Stimulated activated CD4-positive, alpha-beta T cell treated with anti-CD3 and anti-CD28 coated beads, Interleukin-1b, Interleukin-23, amount 100 ng/mL, for 4 hours (primary cell): ENCODE measurements around the gene THSD7B.
"Not testable (repeated sequence)": the region's sequence is repeated elsewhere in the genome, so short reads cannot be mapped to it uniquely, and the experiment has no call there.

Experiments
- DNase-seq, 2 donors: peaks; one replicate each; pipeline ENCODE4 v3.0.0-alpha.2; 2020; ENCODE audit warnings: low read depth in 2 of 2

THSD7B gene

DNA sequence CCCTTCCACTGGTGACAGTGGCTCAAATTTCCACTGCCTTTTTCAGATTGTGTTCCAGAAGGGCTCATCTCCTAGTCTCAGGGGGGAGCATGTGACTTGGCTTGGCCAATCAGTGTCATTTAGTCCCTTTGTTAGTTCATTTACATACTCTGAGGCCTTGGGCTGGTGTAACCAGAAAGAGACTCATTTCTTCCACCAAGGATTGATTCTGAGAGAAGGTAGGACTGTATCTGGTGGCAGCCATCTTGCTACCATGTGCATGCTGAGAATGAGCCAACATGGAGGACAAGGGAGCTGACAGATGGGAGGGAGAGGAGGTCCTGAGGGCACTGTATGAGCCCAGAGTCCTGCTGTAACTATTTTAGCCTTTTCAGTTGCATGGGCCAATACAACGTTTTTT is 191.7 kb downstream of the THSD7B start:
- DNase-seq = no peak

DNA sequence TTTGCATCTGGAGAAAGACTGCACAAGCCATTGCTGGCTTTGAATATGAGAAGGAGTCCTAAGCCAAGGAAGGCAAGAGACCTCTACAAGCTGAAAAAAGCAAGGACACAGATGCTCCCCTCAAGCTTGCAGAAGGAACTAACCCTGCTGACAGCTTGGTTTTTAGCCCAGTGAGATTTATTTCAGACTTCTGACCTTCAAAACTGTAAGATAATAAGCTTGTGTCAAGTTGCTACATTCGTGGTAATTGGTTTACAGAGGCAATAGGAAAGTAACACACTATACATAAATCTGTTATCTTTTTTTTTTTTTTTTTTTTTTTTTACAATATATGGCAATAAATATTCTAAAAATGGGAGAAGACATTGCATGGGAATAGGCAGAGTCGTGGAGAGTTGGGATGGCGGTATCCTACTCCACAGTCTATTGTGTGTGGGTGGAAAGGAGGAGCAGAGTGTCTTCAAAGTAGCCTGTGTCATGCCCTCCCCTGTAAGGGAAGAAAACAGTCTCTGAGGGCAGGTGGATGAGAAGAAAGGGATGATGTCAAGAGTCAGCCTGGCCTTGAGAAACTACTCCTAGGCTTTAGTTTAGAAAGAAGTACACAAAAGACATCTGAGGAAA is 196.9 kb downstream of the THSD7B start:
- no peak for DNase-seq

DNA sequence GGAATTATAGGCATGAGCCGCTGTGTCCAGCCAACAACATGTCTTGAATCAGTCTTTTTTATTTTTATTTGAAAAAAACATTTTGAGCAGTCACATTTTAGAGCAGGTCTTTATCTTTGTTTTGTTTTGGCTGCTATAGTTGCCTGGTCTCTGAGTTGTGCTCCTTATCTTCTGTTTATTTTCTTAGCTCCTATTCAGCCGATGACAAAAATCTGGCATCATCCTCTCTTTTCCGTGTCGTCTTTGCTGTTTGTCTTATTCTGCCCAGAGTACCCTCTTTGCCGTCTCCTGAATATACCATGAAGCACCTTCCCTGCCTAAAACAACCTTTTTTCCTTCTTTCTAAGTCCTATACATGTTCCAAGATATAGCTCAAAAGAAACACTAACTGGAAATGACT is 201.1 kb downstream of the THSD7B start:
- no peak for DNase-seq

DNA sequence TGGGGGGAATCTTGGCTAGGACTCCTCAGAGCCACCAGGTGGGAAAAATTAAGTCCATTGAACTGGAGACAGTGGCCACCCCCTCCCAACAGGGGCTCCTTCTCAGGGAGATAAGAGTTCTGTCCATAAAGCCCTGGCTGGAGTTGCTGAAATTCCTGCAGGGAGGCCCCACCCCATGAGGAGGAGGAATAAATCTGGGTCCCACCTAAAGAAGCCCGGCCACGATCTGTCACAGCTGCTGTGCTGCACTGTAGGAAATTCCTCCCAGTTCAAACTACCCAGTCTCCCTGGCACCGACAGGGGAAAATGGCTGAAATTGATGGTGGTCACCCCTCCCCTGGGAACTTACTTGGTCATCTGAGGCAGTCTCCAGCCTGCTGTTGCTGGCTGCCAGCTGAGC is 215.0 kb downstream of the THSD7B start:
- DNase-seq = no peak

DNA sequence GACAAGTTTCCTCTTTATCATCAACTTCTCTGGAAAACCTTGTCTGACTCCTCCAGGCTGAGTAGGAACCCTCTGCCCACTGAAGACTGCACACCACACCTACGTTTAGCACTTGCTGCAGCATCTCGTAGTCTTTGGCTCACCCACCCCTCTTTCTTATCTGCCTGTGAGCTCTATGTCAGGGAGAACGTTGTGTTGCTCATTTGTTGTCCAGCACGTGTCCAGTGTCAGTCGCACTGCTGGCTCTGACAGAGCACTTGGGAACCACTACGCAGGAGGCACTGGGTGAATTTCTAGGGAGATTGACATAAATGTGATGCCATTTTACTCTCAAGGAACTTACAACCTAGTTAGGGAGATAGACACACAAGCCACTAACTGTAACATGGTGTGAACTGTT is 216.3 kb downstream of the THSD7B start:
- not testable (repeated sequence) for DNase-seq

DNA sequence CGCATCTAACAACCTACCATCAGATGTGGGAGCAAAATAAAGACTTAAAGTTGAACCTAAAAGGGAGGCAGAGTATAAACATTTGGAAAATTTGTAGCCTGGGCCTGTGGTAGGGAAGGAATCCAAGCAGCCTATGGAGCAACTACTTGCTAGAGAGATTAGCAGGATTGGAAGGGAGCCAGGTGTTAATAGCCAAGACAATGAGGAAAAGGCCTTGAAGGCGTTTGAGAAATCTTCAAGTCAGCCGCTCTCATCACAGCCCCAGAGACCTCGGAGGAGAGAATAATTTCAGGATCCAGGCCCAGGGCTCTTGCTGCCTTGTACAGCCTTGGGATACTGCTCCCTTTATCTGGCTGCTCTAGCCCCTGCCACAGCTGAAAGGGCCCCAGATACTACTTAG is 219.7 kb downstream of the THSD7B start:
- no peak for DNase-seq

DNA sequence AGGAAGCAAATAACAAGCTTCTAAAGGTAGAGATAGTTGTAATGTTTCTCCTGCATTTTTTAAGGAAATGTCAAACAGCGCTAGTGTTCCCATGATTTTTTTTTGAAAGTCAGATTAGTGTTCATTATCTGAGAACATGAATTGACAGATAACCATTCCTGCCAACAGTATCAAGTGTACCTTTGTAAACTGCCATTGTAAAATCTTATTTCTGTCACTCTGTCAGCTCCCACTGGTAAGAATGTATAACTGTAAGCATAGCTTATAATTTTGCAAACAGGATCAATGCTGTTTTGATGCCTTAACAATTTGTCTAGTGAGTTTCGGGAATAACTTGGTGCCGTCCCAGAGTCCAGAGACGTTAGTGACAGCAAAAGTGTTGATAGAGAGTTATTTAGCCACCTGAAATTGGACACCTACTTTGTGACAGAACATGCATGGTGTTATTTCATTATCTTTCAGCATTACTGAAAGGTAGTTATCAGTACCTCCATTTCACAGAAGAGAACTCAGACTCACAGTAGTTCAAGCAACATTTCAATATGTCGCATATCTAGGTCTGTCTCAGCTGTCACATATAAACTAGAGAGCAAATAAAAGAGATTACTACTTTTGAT is 221.4 kb downstream of the THSD7B start:
- DNase-seq = no peak

DNA sequence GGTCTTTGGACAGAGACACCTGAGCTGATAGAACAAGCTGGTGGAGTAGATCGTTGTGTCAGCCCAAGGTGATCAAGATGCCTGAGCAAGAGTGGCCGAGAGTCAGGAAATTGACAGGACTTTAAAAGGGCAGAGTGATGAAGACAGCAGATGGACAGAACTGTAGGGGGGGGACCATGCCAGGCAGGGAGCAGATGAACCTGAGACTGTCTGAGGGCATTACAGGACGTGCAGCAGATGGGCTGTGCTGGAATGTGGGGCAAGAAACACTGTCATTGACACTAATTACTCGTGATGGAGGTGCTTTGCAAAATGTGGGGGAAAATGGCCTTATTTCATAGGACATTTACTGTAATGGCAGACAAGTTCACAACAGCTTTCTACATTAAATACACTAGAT is 225.0 kb downstream of the THSD7B start:
- DNase-seq = no peak

DNA sequence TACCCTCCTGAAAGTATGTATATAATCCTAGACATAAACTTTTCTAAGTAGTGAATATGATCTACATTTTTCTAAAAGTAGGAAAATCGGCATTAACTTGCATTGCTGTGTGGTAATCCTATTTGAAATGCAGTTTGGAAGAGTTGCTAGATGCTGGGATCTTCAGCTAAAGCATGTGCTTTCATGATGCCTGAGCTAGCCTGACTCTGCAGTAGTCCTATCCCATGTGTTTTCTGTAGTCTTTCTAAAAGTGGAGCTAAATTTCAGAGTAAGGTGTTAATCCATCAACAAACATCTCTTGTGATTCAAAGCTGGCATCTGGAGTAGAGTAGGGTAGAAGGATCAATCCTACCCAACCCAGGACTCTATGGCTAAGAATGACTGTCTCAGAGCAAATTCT is 229.4 kb downstream of the THSD7B start:
- DNase-seq = no peak

DNA sequence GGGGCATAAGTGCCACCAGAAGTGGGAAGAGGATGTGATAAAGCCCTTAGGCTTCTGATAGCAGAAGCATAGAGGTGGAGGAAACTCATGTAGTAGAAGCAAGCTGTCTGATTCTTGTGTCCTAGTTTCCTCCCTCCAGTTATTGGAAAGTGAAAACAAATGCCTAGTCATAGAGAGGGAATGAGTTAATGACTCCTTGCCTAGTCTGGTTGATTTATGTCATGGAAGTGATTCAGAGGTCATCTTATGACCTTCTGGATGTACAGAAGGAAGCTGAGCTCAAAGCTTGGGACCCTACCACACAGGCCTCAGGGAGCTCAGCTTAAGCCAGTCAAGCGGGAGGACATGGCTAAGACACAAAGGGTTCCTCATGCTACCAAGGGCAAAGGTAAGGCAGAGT is 232.2 kb downstream of the THSD7B start:
- DNase-seq = no peak

DNA sequence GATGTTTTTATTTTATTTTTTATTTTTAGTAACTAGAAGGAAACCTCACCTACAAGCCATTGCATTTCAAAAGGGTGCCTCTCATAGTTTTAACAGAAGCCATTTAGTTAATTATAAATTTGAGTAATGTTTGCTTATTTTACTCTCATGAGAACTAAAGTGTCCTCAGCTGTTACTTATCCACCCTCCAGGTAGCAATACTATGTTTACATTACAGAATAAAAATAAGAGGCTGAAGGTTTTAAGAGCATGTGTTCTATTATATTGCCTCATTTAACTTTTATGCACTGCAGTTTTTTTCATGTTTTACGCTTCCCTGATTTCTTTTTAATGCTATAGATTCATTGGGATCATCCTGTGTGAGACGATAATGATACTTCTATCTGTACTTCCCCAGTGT is 235.5 kb downstream of the THSD7B start:
- DNase-seq = no peak

DNA sequence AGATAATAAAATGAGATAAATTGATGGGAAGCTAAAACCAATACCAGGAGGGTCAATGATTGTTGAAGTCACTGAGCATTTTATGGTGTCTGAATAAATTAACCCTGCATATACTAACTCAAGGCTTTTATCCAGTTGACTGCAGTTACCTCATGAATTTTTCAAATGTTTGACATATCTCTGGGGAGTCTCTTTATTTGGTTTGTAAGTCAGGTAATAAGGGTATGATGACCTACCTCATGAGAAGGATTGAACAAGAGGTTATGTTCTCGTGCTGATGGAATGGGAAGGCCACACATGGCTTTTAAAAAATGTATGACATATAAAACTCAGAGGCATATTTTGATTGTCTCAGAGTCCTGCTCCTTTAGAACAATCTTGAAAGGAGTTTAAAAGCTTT is 237.6 kb downstream of the THSD7B start:
- DNase-seq = no peak

DNA sequence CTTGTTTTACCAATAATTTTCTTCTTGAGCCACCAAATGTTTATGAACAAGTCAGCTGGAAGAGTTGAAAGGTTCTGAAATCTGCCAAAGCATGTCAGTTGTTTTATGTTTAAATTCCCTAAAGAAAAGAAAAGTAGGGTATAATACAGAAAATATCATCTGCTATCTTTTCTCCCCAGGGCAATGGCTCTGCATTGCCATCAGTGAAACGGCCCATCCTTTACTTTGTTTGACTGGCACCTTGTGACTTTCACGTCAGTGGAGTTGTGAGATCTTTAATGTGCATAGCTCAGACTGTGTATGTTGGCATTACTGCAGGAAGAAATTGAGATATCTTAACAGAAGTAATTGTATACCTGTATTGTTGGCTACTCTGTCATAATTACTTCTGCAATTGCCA is 239.9 kb downstream of the THSD7B start:
- no peak for DNase-seq

DNA sequence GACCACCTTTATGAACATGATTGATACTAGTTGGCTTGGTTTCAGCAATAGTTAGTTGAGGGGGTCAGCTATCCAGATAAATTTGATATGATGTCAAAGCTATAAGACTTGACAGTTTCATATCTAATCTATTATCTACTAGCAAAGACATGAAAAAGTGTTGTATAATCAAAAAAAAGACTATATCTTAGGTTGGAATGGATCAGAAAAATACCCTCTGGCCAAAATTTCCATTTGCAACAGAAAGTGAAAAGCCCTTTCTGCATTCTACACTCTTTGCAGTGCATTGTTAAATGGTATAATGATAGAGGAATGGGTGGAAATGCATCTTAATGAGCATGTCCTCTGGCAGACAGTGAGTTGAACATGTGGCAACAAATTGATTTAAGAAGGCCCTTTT is 242.6 kb downstream of the THSD7B start:
- no peak for DNase-seq

DNA sequence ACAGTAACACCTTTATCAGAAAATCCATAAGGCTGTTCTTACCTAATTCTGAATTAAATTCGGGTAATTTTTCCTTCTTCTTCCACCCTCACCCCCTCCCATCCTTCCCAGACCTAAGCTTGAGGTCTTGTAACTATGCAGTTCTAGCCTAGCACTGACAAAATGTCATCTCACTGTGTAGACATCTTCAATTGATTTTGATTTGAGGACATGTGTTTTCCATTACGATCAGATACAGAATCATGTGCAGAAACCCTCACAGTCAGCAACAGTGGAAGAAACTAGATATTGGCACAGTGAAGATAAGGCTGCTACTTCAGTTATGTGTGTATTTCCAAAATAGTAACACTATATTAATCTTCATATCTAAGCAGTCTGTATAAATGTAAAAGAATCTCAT is 244.6 kb downstream of the THSD7B start:
- no peak for DNase-seq

DNA sequence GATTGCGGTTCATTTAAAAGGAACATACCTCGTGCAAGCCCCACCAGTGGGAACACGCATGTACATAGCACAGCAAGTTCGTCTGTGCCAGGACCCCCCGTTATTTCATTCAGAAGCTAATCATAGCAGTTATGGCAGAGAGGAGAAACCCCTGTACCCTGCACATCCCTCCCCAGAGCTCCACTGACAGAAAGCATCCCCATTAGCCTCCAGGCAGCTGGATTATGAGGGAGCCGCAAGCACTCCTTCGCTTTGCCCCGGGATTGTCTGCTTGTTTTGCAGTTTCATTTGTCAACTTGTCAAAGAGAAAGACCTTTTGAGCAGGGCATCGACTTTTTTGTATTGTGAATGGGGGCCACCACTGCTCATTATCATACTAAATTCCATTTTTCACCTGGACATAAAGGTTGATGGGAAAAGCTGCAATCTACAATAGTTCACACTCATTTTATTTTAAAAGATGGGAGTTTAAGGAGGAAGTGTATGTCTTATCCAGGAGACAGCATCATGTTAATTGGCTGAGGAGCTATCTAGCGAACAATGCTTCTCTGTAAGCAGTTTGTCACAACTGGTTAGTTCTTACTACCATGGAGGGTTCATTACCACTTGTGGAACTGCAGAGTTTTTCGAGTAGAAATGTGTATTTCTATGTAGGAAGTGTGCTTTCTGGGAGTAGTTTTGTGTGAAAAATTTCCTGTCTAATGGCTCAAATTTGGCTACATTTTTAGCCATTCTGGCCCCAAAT is 255.3 kb downstream of the THSD7B start:
- DNase-seq = no peak

DNA sequence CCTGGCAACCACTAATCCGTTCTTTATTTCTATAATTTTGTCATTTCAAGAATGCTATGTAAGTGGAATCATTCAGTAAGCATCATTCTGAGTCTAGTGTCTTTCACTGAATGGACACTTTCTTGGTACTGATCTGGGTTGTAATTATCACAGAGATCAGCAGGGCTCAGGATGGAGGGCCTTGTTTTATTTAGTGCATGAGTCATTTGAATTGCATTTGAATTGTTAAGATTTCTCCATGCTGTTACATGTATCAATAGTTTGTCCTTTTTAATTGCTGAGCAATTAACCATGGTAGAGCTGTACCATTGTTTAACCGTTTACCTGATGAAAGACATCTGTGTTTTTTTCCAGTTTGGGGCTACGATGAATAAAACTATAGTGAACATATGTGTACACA is 256.4 kb downstream of the THSD7B start:
- no peak for DNase-seq

DNA sequence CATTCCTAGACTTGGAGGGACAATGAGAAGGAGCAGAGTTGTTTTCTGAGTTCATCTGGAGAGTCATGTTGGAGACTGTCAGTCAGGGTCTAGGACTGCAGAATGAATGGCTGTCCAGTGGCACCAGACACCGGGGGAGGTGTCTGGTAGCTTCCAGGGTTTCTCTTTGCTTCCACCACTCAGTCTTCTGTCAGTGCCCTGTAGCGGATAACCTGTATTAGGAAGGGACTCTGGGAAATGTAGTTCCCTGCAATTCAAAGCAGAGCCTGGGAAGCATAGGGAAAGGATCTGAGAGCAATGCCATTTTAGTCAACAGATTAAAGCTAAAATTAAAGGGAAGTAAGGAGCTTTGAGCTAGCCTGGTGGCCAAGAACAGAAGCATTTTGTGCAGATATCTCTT is 257.9 kb downstream of the THSD7B start:
- DNase-seq = no peak

DNA sequence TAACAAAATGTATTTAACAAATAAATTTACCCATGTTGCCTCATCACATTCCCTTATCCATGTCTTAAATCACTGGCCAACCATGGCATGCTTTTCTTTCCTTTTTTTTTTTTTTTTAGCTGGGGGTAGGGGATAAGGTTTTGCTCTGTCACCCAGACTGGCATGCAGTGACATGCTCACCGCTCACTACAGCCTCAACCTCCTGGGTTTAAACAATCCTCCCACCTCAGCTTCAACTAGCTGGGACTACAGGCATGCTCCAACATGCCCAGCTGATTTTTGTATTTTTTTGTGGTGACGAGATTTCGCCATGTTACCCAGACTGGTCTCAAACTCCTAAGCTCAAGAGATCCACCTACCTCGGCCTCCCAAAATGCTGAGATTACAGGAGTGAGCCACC is 266.4 kb downstream of the THSD7B start:
- DNase-seq = no peak

DNA sequence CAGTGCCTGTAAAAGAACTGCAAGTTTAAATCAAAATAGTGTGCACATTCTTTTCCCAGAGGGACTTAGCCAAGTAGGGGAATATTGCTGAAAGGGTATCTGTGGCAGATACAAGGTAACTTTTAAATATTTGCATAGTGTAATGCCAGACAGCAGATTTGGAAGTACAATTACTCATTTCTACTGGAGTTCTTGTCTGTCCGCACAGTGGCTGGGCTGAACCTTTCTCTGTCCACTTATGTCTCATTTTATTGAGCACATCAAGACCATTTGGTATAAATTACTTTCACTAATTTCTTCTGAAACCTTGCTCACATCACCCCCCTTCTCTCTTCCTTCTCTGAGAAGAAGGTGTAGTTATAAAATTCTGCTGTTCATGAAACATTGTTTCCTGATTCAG is 271.3 kb downstream of the THSD7B start:
- DNase-seq = no peak

DNA sequence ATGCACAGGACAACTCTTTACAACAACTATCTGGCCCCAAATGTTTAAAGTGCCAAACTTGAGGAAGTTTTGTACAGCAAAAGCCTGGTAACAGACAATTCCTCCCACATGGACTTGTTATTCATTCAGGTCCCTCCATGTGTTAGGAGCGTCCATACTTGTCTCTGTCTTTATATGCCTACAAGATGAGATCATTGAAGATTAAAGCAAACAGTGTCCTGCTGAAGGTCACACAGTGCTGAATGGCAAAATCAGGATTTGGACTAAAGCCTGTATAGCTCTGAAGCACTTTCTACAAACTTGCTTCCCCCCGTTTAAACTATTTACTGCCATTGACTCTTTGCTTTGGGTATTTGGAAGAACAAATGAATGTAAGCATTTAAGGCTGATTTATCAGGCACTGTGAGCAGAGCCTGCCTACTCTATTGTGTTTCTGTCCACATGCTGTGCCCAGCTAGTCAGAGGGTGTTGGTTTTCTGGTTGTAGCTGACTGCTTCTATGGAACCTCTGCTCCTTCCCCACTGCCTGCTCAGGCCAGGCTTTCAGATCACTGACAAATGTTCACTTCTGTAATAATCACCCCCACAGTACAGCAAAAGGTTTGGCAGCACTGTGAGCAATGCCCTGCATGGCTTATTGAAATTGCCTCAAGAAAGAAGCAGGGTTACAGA is 274.3 kb downstream of the THSD7B start:
- DNase-seq = no peak

DNA sequence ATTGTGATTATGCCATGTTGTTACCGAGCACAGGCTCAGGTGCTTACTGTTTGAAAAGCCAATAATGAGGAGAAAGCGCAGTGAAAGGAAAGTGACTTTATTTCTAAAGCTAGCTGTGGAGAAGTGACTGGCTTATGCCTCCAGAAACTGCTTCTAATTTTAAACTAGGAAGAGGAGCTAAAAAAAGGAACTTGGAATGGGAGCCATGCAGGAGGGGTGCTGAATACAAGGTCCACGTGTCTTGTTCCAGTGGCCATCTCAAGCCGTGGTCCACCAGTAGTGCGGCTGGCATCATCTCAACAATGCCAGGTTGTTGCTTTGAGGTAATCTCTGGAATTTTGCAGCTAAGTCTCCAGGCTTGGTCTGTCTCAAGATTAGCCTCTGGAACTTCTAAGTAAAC is 282.0 kb downstream of the THSD7B start:
- DNase-seq = no peak

DNA sequence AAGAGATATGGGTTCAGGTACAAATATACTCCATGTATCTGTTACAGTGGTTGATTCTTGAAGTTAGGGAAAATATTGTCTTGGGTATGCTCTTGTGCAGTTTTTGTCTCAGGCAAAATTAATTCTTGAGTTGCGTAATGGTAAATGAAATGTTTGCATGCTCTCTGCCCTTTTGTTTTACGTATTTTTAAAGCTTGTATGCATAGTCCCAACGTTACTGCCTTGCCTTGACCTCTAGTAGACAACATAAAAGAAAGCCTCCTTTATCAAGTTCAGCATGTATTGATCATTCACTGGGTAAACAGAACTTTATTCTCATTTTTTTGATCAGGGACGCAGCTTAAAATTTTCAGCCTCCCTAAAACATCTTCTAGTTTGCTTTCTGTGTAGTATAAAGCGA is 283.1 kb downstream of the THSD7B start:
- no peak for DNase-seq
